HG02759 (cell line): ENCODE measurements around the gene PINLYP.
"Not testable (repeated sequence)": the region's sequence is repeated elsewhere in the genome, so short reads cannot be mapped to it uniquely, and the experiment has no call there.

ENCODE experiments used
- ATAC-seq: cut with Tn5 transposase; IDR thresholded peaks from one replicate; pipeline ENCODE4 v1.9.1; 2021; ENCODE audit warnings: mild to moderate bottlenecking, moderate library complexity; ENCODE audit not compliant: unreplicated experiment

Gene PINLYP

DNA sequence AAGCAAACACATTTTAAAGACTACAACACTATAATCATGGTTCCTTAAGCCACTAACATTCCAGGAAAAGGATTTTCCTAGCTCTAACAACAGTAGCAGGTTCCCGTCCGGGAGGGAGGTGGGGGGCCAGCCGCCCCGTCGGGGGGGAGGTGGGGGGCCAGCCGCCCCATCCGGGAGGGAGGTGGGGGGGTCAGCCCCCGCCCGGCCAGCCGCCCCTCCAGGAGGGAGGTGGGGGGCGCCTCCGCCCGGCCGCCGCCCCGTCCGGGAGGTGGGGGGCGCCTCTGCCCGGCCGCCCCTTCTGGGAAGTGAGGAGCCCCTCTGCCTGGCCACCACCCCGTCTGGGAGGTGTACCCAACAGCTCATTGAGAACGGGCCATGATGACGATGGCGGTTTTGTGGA, 27.7 kb upstream of the PINLYP start:
- ATAC-seq = not testable (repeated sequence)

DNA sequence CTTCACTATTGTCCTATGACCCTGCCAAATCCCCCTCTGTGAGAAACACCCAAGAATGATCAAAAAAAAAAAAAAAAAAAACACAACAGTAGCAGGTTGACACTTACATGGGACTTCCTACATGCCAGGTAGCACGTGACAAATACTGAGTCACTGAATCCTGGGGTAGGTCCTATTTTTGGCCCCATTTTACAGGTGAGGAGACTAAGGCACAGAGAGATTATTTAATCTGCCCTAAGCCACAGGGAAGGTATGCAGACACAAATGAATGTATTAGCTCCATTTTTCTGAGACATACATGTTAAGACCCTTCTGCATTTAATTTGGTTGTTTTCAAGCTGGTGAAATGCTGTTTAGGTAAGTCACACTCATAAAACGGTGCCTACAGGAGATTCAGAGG, 26.9 kb upstream of the PINLYP start:
- ATAC-seq = no peak

DNA sequence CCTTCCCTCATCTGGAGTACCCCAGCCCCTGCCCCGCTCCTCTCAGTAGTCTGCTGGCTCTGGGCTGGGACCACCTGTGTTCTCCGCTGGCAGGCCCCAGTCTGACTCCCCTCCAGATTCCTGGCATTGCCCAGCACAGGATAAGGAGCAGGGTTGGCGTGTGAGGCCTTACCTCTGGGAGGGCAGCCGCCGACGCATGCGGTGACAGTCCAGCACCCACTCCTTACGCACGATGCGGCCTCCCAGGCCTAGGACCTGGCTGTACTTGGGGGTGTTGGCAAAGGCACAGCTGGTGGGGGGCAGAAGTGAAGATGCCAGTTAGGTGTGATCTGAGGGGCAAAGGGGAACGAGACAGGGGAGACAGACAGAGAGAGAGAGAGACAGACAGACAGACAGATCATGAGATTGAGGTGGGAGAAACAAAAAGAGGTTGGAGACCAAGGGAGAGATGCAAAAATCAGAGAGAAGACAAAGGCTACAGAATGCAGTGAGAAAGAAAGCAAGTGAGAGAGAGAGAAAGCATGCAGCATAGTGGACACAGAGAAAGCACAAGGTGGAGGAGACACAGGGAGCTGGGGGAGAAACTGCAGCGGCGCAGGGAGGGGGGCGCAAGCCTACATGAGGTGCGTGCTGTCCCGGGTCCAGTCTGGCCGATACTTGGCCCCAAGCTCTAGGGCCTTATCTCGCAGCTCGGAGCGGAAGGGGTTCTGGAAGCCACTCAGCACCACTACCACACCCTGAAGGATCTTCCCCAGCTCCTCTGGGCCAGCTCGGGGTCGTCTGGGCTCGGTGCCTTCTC, 24.0 kb upstream of the PINLYP start:
- no peak for ATAC-seq

DNA sequence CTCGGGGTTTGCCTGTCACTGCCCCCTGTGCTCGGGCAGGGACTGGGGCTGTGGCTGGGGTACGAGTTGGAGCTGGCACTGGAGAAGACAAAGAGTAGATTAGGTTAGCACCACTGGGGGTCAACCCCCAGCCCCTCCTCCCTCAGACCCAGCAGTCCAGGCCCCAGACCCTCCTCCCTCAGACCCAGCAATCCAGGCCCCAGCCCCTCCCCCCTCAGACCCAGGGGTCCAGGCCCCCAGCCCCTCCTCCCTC, 23.5 kb upstream of the PINLYP start:
- no peak for ATAC-seq

DNA sequence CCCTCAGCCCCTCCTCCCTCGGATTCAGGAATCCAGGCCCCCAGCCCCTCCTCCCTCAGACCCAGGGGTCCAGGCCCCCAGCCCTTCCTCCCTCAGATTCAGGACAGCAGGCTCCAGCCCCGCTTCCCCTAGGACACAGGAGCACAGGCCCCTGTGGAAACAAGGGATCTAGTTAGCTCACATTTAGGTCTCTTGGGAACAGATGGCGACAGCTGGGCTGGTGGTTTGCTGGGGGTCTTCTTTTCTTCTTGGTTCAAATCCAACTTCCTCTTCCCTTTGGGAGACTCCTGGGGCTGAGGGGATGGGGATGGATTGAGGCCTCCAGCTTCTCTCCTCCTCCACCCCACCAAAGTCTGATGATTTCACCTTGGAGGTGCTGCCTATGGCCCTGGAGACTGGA, 23.0 kb upstream of the PINLYP start:
- ATAC-seq = no peak

- ATAC-seq = no peak
Measured at GRCh38 chr19:43553656-43554055, 21.9 kb upstream of the PINLYP start.

- no peak for ATAC-seq
Measured at GRCh38 chr19:43554317-43554895, 21.2 kb upstream of the PINLYP start.

DNA sequence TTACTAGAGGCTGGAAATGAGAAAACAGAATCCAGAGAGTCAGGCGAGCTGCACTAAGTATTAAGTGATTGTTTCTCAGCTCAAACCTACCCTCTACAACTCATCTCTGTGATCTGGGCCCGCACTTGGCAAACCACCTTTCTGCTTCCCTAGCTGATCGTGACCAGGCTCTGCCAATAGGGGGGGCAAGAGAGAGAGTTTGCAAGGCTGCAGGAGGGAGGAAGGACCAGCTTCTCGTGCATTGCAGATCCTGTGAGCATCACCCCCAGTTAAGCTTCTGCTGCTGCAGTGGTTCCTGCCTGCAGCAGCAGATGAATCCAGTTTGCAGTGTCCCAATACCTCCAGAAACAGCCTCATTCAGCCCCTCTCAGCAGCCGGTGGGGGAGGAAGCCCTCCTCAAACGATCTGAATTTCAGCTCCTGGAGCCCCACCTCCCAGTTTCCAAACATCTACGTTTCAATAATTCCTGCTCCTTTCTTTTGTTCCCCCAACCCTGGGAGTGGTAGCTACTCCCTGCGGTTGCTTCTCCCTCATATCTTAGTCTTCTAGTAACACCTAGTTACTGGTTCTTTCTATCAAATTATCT, 20.3 kb upstream of the PINLYP start:
- ATAC-seq = no peak

DNA sequence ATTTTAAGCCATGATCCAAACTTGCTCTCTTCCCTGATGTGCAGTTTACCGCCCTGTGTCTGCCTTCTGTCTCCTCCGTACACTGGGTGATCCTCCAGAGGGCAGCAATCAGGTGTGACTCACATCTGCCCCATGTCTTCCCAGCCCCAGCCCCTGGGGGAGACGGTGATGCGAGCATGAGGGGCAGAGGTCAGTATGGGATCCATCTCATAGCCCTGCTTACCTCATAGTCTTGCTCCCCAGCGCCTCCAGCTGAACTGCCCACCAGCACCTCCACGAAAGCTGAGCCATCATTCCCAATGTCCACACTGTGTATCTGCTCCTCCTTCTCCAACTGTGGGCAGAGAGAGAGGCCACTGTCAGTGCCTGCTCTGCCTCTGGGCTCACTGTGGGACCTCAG, 14.9 kb upstream of the PINLYP start:
- ATAC-seq = no peak

- no peak for ATAC-seq
Measured at GRCh38 chr19:43561139-43561970, 14.2 kb upstream of the PINLYP start.

- ATAC-seq = no peak
Measured at GRCh38 chr19:43562226-43562697, 13.3 kb upstream of the PINLYP start.

DNA sequence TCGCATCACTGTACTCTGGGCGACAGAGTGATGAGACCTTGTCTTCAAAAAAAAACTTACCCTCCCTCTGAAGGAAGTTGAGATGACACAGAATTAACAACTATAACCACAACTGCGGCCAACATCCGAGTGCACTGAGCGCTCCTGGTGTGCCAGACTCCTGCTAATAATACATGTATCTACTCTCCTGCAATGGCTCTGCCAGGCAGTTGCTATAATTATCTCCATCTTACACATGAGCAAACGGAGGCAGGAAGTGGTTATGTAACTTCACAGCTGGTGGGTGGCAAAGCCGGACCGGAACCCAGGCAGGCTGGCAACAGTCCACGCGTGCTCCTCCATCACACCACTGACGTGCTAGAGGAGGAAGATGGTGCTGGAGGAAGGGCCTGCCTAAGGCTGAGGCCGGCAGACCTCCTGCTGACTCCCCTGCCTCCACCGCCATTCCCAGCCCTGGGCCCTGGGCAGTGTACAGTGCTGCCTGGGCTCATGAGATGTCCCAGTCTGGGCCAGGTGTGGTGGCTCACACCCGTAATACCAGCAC, 12.8 kb upstream of the PINLYP start:
- ATAC-seq = peak; percentile 85

- no peak for ATAC-seq
Measured at GRCh38 chr19:43563816-43564457, 11.7 kb upstream of the PINLYP start.

GRCh38 chr19:43564800-43565199, 10.8 kb upstream of the PINLYP start:
- no peak for ATAC-seq

GRCh38 chr19:43569657-43570056, 5.9 kb upstream of the PINLYP start:
- no peak for ATAC-seq

DNA sequence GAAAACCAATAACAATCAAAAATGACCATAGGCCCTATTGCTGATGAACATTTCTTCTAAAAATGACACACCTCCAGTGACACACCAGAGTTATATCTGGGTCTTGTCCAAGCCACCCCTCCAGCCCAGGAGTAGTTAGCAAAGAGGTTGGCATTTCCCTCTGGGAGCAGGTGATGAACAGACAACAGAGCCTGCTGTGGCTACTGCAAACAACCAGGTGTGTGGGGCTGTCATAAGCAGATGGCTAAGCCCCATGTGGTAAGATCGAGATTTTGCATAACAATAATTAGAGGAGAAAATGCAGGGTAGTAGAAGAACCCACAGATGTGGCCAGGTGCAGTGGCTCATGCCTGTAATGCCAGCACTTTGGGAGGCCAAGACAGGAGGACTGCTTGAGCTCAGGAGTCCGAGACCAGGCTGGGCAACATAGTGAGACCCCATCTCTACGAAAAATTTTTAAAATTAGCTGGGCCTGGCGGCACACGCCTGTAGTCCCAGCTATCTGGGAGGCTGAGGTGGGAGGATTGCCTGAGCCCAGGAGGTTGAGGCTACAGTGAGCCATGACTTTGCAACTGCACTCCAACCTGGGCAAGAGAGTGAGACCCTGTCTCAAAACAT, 5.3 kb upstream of the PINLYP start:
- ATAC-seq = no peak

GRCh38 chr19:43572171-43572588, 3.4 kb upstream of the PINLYP start:
- no peak for ATAC-seq

- no peak for ATAC-seq
Measured at GRCh38 chr19:43574424-43575155, 1.0 kb upstream of the PINLYP start.

GRCh38 chr19:43575955-43576878, 616 bp downstream of the PINLYP start:
- ATAC-seq = no peak
